B cell (primary cell): ENCODE results near the gene MLEC. TPM values are rescaled to one million over a fixed set of nuclear protein-coding genes. Genes with fewer than 3 reads are reported as not detected.

Experiments used
- ATAC-seq: fragments of 200-7000 bp; cut with Tn5 transposase; one replicate; pipeline ENCODE4 v1.10.0; 2021; ENCODE audit warnings: low read depth, mild to moderate bottlenecking, moderate number of reproducible peaks, moderate library complexity
- CTCF ChIA-PET: fragments of 350-600 bp; sonication (Branson Sonifier 250); formaldehyde crosslinking; loops from one replicate; lab custom pipeline; 2021; ENCODE audit warnings: antibody characterized with exemption, inconsistent platforms; lab: Charles Lee
- POLR2A ChIA-PET: fragments of 350-600 bp; sonication (Branson Sonifier 250); formaldehyde crosslinking; loops from one replicate; lab custom pipeline; 2021; ENCODE audit warnings: antibody characterized with exemption; lab: Charles Lee
- DNase-seq: peaks from one replicate; pipeline ENCODE4 v3.0.0; 2013
- H2AFZ ChIP-seq: 2 replicates; pipeline ENCODE4 v1.6.1; 2012; ENCODE audit warnings: mild to moderate bottlenecking, low read depth, low read length; ENCODE audit not compliant: insufficient read depth, poor library complexity, severe bottlenecking
- H3K27ac ChIP-seq, 2 donors: 1 replicate in 1 of 2; 2 replicates in 1 of 2; pipeline ENCODE4 v1.5.1; 2012 to 2013; ENCODE audit warnings: low read length in 2 of 2, mild to moderate bottlenecking in 2 of 2, moderate library complexity in 1 of 2
- H3K27me3 ChIP-seq, 4 experiments: fragments of 200-600 bp in 1 of 4; sonication (generic) in 1 of 4; replicated peaks in 1 of 4; 1 replicate in 2 of 4; 2 replicates in 2 of 4; pipeline versions ENCODE4 v1.6.1 to v1.7.0; 2013 to 2016; ENCODE audit warnings: low read length in 3 of 4, mild to moderate bottlenecking in 2 of 4, mixed read lengths in 1 of 4, moderate library complexity in 1 of 4; ENCODE audit not compliant: insufficient read depth in 4 of 4, control insufficient read depth in 3 of 4; ENCODE audit errors: control extremely low read depth in 1 of 4
- H3K36me3 ChIP-seq, 2 experiments: replicated peaks in 1 of 2; 1 replicate in 1 of 2; 2 replicates in 1 of 2; pipeline versions ENCODE4 v1.6.1 to v1.7.1; 2013; ENCODE audit warnings: low read length in 1 of 2; ENCODE audit not compliant: insufficient read depth in 2 of 2, control insufficient read depth in 1 of 2; ENCODE audit errors: control extremely low read depth in 1 of 2, extremely low read depth in 1 of 2
- H3K4me1 ChIP-seq, 2 donors: fragments of 200-600 bp in 1 of 2; sonication (generic) in 1 of 2; 1 replicate in 1 of 2; 2 replicates in 1 of 2; pipeline versions ENCODE4 v1.5.1 to v1.6.1; 2013 to 2017; ENCODE audit warnings: low read length in 2 of 2; ENCODE audit not compliant: control insufficient read depth in 2 of 2, insufficient read depth in 2 of 2
- H3K4me2 ChIP-seq: replicated peaks from 2 replicates; pipeline ENCODE3; 2012; ENCODE audit warnings: mild to moderate bottlenecking, low read depth, low read length; ENCODE audit not compliant: poor library complexity, severe bottlenecking
- H3K4me3 ChIP-seq, 5 experiments: fragments of 200-600 bp in 1 of 5; sonication (generic) in 1 of 5; 1 replicate in 3 of 5; 2 replicates in 2 of 5; pipeline versions ENCODE4 v1.5.1 to v1.7.0; 2011 to 2016; ENCODE audit warnings: low read length in 4 of 5, mild to moderate bottlenecking in 4 of 5, low read depth in 2 of 5, control low read depth in 1 of 5, moderate library complexity in 1 of 5; ENCODE audit not compliant: insufficient read depth in 1 of 5; ENCODE audit errors: control extremely low read depth in 1 of 5, extremely low read depth in 1 of 5
- H3K79me2 ChIP-seq: fragments of 200-600 bp; sonication (generic); one replicate; pipeline ENCODE4 v1.6.0; 2016; ENCODE audit warnings: low read length; ENCODE audit not compliant: control insufficient read depth, insufficient read depth
- H3K9ac ChIP-seq: fragments of 200-600 bp; sonication (generic); 2 replicates; pipeline ENCODE4 v1.6.1; 2017; ENCODE audit warnings: mild to moderate bottlenecking, low read length, moderate library complexity
- H3K9me3 ChIP-seq, 3 donors: one replicate each; pipeline versions ENCODE4 v1.6.1 to v1.7.1; 2013; ENCODE audit warnings: low read length in 2 of 3; ENCODE audit not compliant: control insufficient read depth in 2 of 3, insufficient read depth in 1 of 3; ENCODE audit errors: control extremely low read depth in 1 of 3
- H4K20me1 ChIP-seq: 2 replicates; pipeline ENCODE4 v1.6.0; 2012; ENCODE audit warnings: mild to moderate bottlenecking, low read length; ENCODE audit not compliant: insufficient read depth, control insufficient read depth, poor library complexity, severe bottlenecking
- H3K27ac Mint-ChIP-seq: one replicate; pipeline ENCODE4 v1.8.0; 2021; ENCODE audit warnings: mixed read lengths
- H3K27me3 Mint-ChIP-seq: one replicate; pipeline ENCODE4 v1.8.0; 2021; ENCODE audit warnings: mixed read lengths
- H3K4me1 Mint-ChIP-seq: one replicate; pipeline ENCODE4 v1.8.0; 2021; ENCODE audit warnings: mixed read lengths
- H3K4me3 Mint-ChIP-seq: one replicate; pipeline ENCODE4 v1.8.0; 2021; ENCODE audit warnings: mixed read lengths
- H3K9me3 Mint-ChIP-seq: one replicate; pipeline ENCODE4 v1.8.0; 2022; ENCODE audit warnings: mixed read lengths; ENCODE audit not compliant: insufficient read depth
- EZH2 ChIP-seq: IDR thresholded peaks from 2 replicates; pipeline ENCODE4 v1.6.1; 2012; ENCODE audit warnings: borderline replicate concordance, low read depth, mild to moderate bottlenecking, moderate library complexity, low read length; ENCODE audit not compliant: insufficient read depth, poor library complexity, severe bottlenecking
- WGBS: methylation state at CpG from one replicate; pipeline ENCODE4 v1.1.5; 2013; ENCODE audit warnings: missing lambda C conversion rate; ENCODE audit not compliant: insufficient coverage; 5-methylcytosine and 5-hydroxymethylcytosine counted together
- intact Hi-C: fragments of 100-400 bp; cut with micrococcal nuclease; formaldehyde crosslinking; loops from one replicate; pipeline ENCODE4 v1.10.0; 2022
- polyA plus RNA-seq: library from polyadenylated mRNA; depleted of rRNA; stranded (reverse); fragments of >200 nt; gene quantifications from 2 replicates; pipeline ENCODE4 v1.2.3, GENCODE V29; 2012
- total RNA-seq, 2 donors: library from RNA; stranded (reverse); fragments of 120-200 nt in 1 of 2; gene quantifications; 1 replicate in 1 of 2; 2 replicates in 1 of 2; pipeline versions ENCODE4 v1.2.3 to v1.2.4, GENCODE V29; 2013 to 2022
- TF ChIP-seq, protein P1 (sequence below): fragments of 200-600 bp; IDR thresholded peaks from one replicate; pipeline ENCODE4 v1.8.0; 2022; ENCODE audit warnings: antibody characterized with exemption, mild to moderate bottlenecking

Gene MLEC
- total and polyA plus RNA-seq, 2 donors (not counting 1 experiment from before 2014, with no cell fraction given), result 5.5 to 52.6 TPM

DNA sequence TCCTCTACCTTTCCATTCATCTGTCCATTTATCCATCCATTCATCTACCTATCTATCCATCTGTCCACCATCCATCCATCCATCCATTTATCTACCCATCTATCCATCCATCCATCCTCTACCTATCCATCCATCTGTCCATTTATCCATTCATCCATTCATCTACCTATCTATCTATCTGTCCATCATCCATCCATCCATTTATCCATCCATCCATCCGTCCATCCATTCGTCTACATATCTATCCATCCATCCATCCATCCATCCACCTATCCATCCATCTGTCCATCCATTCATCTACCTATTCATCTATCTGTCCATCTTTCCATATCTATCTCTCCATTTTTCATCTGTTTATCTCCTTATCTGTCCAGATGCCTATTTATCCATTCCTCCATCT, 25.5 kb upstream of the MLEC start:
- TF ChIP-seq, protein P1, sequence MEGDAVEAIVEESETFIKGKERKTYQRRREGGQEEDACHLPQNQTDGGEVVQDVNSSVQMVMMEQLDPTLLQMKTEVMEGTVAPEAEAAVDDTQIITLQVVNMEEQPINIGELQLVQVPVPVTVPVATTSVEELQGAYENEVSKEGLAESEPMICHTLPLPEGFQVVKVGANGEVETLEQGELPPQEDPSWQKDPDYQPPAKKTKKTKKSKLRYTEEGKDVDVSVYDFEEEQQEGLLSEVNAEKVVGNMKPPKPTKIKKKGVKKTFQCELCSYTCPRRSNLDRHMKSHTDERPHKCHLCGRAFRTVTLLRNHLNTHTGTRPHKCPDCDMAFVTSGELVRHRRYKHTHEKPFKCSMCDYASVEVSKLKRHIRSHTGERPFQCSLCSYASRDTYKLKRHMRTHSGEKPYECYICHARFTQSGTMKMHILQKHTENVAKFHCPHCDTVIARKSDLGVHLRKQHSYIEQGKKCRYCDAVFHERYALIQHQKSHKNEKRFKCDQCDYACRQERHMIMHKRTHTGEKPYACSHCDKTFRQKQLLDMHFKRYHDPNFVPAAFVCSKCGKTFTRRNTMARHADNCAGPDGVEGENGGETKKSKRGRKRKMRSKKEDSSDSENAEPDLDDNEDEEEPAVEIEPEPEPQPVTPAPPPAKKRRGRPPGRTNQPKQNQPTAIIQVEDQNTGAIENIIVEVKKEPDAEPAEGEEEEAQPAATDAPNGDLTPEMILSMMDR, result peak; percentile 15
- no peak for TF ChIP-seq EZH2
- Histone ChIP-seq H3K27me3 (peaks cover 0 to 16% (median 0%) of the 10 kb centered on the region in 4 experiments), H3K9me3 (peaks cover 0 to 2% (median 0%) of the 10 kb centered on the region in 3 donors), H2AFZ (no peak overlapping the region), H3K4me3 (no peak overlapping the region), H3K9ac (no peak overlapping the region), H3K27ac (no peak overlapping the region), H3K4me2 (no peak overlapping the region), H3K4me1 (peaks cover 28 to 35% of the 10 kb centered on the region in 2 donors), H3K36me3 (no peaks in the 10 kb centered on the region), H4K20me1 (no peaks in the 10 kb centered on the region), H3K79me2 (no peaks in the 10 kb centered on the region)
- Mint-ChIP-seq H3K27me3 (peaks cover 6% of the 10 kb centered on the region), H3K27ac (no peak overlapping the region), H3K9me3 (no peaks in the 10 kb centered on the region), H3K4me3 (no peak overlapping the region), H3K4me1 (peaks cover 15% of the 10 kb centered on the region)
- ATAC-seq (no peak), DNase-seq (no peak)
- WGBS, result 70% methylated on average over 2 of the region's 2 CpGs
- ChIA-PET CTCF (interaction anchor here (1.4 to 3.4 kb wide), 2 partner anchors 12 to 13 kb away, joined by 7 to 35 read pairs; no protein-coding TSS in a partner anchor), POLR2A (no interaction called here)
- intact Hi-C loops, result no loop called here

DNA sequence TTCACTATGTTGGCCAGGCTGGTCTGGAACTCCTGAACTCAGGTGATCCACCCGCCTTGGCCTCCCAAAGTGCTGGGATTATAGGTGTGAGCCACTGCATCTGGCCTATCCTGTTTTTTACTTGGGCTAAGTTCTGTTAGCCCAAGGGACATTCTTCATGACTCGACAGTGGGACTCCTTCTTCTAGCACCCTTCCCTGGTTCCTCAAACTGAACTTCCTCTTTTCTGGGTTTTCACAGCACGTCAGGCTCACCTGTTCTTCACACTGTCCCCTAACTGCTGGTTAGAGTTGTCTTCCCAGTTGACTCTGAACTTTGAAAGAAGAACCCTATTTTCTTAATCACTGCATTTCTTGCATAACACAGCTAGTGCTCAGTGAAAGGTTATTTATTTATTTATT, 24.1 kb upstream of the MLEC start:
- Histone ChIP-seq H3K4me1 (peaks cover 30 to 38% of the 10 kb centered on the region in 2 donors), H3K9ac (no peak overlapping the region), H3K27me3 (peaks cover 0 to 14% (median 0%) of the 10 kb centered on the region in 4 experiments), H3K4me2 (peak overlapping the region; percentile 50), H3K79me2 (no peaks in the 10 kb centered on the region), H3K27ac (no peak overlapping the region), H3K9me3 (peaks cover 0 to 2% (median 0%) of the 10 kb centered on the region in 3 donors), H3K36me3 (no peaks in the 10 kb centered on the region), H4K20me1 (no peaks in the 10 kb centered on the region), H2AFZ (no peak overlapping the region), H3K4me3 (no peak overlapping the region)
- Mint-ChIP-seq H3K4me1 (peaks cover 20% of the 10 kb centered on the region), H3K9me3 (no peaks in the 10 kb centered on the region), H3K27me3 (peaks cover 6% of the 10 kb centered on the region), H3K27ac (peak overlapping the region; percentile 61), H3K4me3 (peak overlapping the region; percentile 6)
- 15% methylated on average over 2 of the region's 3 CpGs for WGBS
- ATAC-seq (peak; percentile 95), DNase-seq (peak; percentile 85)
- CTCF ChIA-PET, result interaction anchor here (3.4 kb wide), 1 partner anchor 14 kb away, joined by 35 read pairs; no protein-coding TSS in a partner anchor
- intact Hi-C loops, result no loop called here
- no peak for TF ChIP-seq EZH2
- TF ChIP-seq, protein P1, result no peak
- POLR2A ChIA-PET, result interaction anchor here (0.6 kb wide), 1 partner anchor 361 kb away, joined by 3 read pairs; the partner anchor contains the start of gene SIRT4
